GM21786 (cell line): ENCODE results near the gene IGLL5.
"Not testable (repeated sequence)": the region's sequence is repeated elsewhere in the genome, so short reads cannot be mapped to it uniquely, and the experiment has no call there.

ENCODE experiments used
- ATAC-seq: cut with Tn5 transposase; IDR thresholded peaks from one replicate; pipeline ENCODE4 v1.9.1; 2021; ENCODE audit not compliant: unreplicated experiment

IGLL5 gene

DNA sequence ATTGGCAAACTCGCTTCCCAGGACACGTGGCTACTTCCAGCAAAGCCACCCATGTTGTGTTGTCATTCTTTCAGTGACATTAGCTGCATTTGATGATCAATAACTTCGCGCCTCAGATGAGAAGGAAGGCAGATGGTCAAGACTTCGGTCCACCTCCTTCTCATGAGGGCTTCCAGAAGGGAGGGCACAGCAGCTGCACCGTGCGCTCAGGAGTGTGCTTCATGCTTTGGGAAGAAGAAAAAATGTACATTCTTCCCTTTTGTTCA, 25.3 kb downstream of the IGLL5 start:
- no peak for ATAC-seq

DNA sequence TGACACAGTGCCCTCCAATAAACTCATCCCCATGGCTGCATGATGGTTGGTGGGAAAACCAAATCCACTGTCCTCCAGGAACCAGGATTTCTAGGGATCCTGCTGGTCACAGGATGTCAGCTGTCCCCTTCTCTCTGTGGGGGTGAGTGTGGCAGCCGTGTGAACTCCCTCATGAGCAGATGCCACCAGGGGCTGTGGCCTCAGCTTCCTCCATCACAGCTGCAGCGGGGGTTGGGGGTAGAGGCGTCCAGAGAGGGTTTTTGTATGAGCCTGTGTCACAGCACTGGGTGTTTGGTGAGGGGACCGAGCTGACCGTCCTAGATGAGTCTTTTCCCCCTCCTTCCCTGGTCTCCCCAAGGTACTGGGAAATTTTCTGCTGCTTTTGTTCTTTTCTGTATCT, 26.4 kb downstream of the IGLL5 start:
- no peak for ATAC-seq

- no peak for ATAC-seq
Observed at GRCh38 chr22:22914726-22915669, 27.4 kb downstream of the IGLL5 start.

GRCh38 chr22:22915670-22916035, 28.0 kb downstream of the IGLL5 start:
- no peak for ATAC-seq

GRCh38 chr22:22916215-22916951, 28.8 kb downstream of the IGLL5 start:
- no peak for ATAC-seq

DNA sequence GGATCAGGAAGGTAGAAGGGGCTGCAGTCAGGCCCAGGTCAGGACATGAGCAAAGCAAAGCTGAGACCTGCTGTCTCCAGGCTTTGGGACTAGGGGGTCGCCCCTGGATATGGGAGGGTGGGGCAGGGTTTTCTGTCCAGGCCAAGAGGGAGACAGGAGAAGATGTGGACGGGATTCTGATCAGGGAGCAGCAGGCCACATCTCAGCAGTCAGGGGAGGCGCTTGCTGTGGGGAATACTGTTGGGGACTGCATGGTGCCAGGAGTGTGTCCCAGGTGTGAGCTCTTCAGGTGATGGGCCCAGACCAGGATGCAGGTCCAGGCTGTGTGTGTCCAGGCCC, 29.3 kb downstream of the IGLL5 start:
- no peak for ATAC-seq

GRCh38 chr22:22917377-22917776, 29.8 kb downstream of the IGLL5 start:
- no peak for ATAC-seq

DNA sequence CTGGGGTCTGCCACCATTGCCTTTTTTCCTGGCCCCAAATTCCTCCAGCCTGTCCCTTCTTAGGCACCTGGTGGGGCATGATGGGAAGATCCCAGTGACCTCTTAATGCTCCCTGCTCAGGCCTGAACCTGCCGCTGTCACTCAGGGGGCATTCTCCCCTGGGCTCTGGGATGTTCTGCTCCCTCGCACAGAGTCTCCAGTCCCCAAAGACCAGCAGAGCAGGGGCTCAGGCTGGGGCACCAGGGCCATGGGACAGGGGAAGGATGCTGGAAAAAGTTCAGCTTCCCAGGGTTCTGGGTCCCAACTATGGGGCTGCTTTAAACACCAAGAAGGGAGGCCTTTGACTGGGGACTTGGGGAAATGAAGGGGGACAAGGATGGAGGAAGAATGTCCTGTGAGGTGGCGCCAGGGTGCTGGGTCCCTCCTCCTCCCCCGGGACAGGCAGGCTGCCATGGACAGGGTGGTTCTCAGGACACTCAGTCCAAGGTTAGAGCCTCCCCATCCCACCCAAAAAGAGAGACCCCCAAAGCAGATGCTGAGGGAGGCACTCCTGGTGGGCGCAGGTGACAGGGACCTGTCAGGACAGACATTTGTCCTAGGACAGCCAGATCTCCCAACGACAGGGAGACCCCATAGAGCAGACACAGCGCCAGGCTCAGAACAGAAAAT, 30.8 kb downstream of the IGLL5 start:
- no peak for ATAC-seq

- no peak for ATAC-seq
Observed at GRCh38 chr22:22919041-22919440, 31.4 kb downstream of the IGLL5 start.

- no peak for ATAC-seq
Observed at GRCh38 chr22:22920104-22920654, 32.6 kb downstream of the IGLL5 start.

GRCh38 chr22:22920910-22921550, 33.4 kb downstream of the IGLL5 start:
- ATAC-seq: no peak

DNA sequence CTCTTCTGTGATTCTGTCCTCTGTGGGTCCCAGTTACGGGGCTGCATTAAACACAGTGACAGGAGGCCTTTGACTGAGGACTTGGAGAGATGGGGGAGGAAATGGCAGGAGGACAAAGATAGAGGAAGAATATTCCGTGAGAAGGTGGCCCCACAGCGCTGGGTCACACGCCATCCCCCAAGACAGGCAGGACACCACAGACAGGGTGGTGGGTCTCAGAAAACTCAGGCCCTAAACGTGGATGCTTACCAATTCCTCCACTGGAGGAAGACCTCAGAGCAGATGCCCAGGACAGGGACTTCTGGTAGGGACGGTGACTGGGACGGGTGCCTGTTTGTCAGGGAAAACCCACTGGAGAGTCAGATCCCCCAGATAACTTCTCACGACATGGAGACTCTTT, 34.0 kb downstream of the IGLL5 start:
- no peak for ATAC-seq

DNA sequence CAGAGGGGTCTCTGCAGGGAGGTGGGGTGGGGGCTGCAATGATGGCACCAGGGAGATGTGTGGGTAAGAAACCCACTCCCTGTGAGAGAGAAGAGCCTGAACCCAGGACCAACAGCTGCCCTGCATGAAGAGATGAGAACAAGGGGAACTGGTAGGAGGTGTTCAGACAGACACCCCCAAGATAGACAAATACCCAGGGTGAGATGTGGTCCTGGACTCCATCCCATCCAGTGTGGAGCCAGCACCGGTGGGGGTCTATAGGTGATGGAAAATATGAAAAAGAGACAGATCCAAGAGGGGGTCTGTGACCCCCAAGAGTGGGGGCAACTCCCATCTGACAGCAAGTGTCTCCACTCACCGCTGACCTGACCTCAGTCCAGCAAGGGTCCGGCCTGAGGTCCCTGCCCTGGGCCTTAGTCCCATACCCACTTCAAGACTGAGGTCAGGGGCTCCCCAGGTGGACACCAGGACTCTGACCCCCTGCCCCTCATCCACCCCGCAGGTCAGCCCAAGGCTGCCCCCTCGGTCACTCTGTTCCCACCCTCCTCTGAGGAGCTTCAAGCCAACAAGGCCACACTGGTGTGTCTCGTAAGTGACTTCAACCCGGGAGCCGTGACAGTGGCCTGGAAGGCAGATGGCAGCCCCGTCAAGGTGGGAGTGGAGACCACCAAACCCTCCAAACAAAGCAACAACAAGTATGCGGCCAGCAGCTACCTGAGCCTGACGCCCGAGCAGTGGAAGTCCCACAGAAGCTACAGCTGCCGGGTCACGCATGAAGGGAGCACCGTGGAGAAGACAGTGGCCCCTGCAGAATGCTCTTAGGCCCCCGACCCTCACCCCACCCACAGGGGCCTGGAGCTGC, 34.7 kb downstream of the IGLL5 start:
- not testable (repeated sequence) for ATAC-seq

DNA sequence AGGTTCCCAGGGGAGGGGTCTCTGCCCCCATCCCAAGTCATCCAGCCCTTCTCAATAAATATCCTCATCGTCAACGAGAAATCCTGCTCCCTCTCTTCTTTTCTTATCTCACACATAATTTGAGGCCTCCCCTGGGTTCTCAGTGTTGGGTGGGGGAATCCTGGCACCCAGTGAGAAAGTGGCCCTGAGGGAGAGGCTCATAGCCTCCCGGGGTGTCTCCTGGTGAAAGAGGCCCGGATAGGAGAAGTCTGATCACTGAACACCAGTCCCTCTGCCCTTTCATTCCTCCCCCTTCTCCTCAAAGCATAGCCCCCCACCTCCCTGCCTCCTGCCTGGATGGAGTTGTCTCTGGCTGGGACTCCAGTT, 35.3 kb downstream of the IGLL5 start:
- ATAC-seq: no peak

- ATAC-seq: no peak
Observed at GRCh38 chr22:22923379-22923778, 35.8 kb downstream of the IGLL5 start.

GRCh38 chr22:22923930-22924329, 36.3 kb downstream of the IGLL5 start:
- no peak for ATAC-seq

DNA sequence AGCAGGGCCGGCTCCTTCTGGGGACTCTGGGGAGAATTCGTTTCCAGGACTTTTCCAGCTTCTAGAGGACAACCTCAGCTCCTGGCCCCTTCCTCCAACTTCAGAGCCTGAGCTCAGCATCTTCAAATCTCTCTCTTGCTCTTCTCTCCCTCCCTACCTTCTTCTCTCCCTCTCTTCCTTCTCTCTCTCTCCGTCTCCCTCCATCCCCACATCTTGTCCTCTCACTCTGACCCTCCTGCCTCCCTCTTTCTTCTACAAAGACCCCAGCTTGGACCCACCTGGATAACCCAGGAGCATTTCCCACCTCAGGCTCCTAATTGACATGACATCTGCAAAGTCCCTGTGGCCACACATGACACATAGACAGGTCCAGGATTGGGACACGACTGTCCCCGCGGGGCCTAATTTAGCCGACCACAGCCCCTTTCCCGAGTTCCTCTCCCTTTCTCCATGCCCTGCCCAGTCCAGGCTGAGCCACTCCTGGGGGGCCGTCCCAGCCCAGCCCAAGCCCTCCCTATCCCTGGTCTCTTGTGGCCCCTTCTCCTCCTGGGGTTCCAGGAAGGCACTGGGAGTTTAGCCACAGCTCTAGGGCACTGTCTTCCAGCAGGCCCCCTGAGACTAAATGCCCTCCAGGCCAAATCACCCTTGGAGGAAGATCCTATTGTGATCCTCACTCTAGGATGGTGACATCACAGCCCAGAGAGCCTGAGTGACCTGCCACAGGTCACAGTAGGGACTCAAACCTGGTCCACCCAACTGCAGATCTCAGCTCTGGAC, 36.9 kb downstream of the IGLL5 start:
- no peak for ATAC-seq

GRCh38 chr22:22925146-22925804, 37.7 kb downstream of the IGLL5 start:
- no peak for ATAC-seq

GRCh38 chr22:22925805-22926369, 38.3 kb downstream of the IGLL5 start:
- ATAC-seq: no peak
